ENCODE results near the gene WHRN.

DNA sequence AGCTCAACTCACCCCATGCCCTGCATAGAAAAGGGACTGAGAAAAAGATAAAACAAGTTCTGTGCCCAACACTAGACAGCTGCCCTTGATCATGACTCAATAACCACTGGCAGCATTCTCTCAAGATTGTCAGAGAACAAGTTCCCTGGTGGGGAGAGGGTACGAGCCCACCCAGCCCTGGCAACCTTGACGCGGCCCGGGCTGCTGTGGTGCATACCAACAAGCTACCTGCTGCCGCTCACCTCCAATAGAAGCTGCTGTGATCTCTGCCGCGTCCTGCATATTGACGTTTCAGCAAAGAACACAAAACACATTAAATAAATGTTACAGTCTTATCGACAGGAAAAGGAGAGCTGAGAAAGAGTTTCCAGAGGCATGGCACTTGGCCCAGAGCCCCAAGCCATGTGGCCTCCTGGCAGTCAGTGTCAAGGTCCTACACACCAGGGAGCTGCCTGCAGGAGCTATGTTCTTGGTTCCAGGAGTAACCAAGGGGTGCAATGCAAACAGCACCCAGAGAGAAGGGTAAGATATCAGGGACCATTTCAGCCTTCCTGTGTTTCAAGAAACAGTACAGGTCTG, 28.3 kb downstream of the WHRN start:
- TF ChIP-seq CTCF (IDR thresholded peaks at IDR 0.05; ENCODE audit: insufficient read depth, low read length, poor library complexity, severe bottlenecking) = no peak
- no peak for TF ChIP-seq EZH2phosphoT487 (conservative IDR thresholded peaks at IDR 0.05; ENCODE audit: low read length)
